Measurements from ENCODE around the gene FNIP2.
"Not testable (repeated sequence)": the region's sequence is repeated elsewhere in the genome, so short reads cannot be mapped to it uniquely, and the experiment has no call there.

FNIP2 gene

GRCh38 chr4:158768555-158769174 is at the start of gene FNIP2:
TSS of gene FNIP2 (plus strand) at chr4:158769026. CDS start at chr4:158769213, 187 bp downstream.
- peak; percentile 8 to 66 (median 34) for DNase-seq

- no peak for DNase-seq
Measured at GRCh38 chr4:158721680-158722079, 47.1 kb upstream of the FNIP2 start.

- no peak for DNase-seq
Measured at GRCh38 chr4:158722291-158722916, 46.4 kb upstream of the FNIP2 start.

- peak; percentile 49 to 63 (median 57) for DNase-seq
Measured at GRCh38 chr4:158722917-158723793, 45.7 kb upstream of the FNIP2 start, which contains the start of gene PPID. TSS of gene PPID (minus strand) at chr4:158723396. CDS start at chr4:158723288, 108 bp downstream.

- no peak for DNase-seq
Measured at GRCh38 chr4:158724637-158725036, 44.2 kb upstream of the FNIP2 start.

- no peak for DNase-seq
Measured at GRCh38 chr4:158726633-158727032, 42.2 kb upstream of the FNIP2 start.

GRCh38 chr4:158728236-158728635 is 40.6 kb upstream of the FNIP2 start:
- DNase-seq, result no peak

- DNase-seq, result peak in 1 of 4 experiments; percentile 3
Measured at GRCh38 chr4:158729716-158730559, 38.9 kb upstream of the FNIP2 start.

GRCh38 chr4:158738866-158739265 is 30.0 kb upstream of the FNIP2 start:
- DNase-seq, result no peak

GRCh38 chr4:158739600-158739999 is 29.2 kb upstream of the FNIP2 start:
- DNase-seq, result no peak

GRCh38 chr4:158741326-158742021 is 27.4 kb upstream of the FNIP2 start:
- DNase-seq, result no peak

- not testable (repeated sequence) for DNase-seq
Measured at GRCh38 chr4:158746537-158746936, 22.3 kb upstream of the FNIP2 start.

GRCh38 chr4:158750379-158750778 is 18.4 kb upstream of the FNIP2 start:
- no peak for DNase-seq

GRCh38 chr4:158754385-158755180 is 14.2 kb upstream of the FNIP2 start:
- DNase-seq, result no peak

- DNase-seq, result not testable (repeated sequence)
Measured at GRCh38 chr4:158755819-158756218, 13.0 kb upstream of the FNIP2 start.

GRCh38 chr4:158756588-158756987 is 12.2 kb upstream of the FNIP2 start:
- no peak for DNase-seq

- no peak for DNase-seq
Measured at GRCh38 chr4:158758142-158758541, 10.7 kb upstream of the FNIP2 start.

GRCh38 chr4:158758703-158759102 is 10.1 kb upstream of the FNIP2 start:
- DNase-seq, result no peak

- DNase-seq, result not testable (repeated sequence)
Measured at GRCh38 chr4:158759539-158759938, 9.3 kb upstream of the FNIP2 start.

- DNase-seq, result no peak
Measured at GRCh38 chr4:158760866-158761265, 8.0 kb upstream of the FNIP2 start.

- no peak for DNase-seq
Measured at GRCh38 chr4:158762553-158762952, 6.3 kb upstream of the FNIP2 start.

Data from activated naive CD4-positive, alpha-beta T cell (primary cell).